HEK293 (cell line): ENCODE data around the gene SP9.

ENCODE experiments used
- ATF2 ChIP-seq: fragments of 450-650 bp; formaldehyde crosslinking; IDR thresholded peaks from 2 replicates; pipeline ENCODE4 v1.5.1; 2016; ENCODE audit warnings: missing biosample characterization, missing genetic modification characterization, low read depth
- CTCF ChIP-seq: fragments of 450-650 bp; formaldehyde crosslinking; IDR thresholded peaks from 2 replicates; pipeline ENCODE4 v1.5.1; 2016; ENCODE audit warnings: missing biosample characterization, missing genetic modification characterization
- PRDM10 ChIP-seq: fragments of 450-650 bp; formaldehyde crosslinking; IDR thresholded peaks from 2 replicates; pipeline ENCODE4 v1.5.1; 2016; ENCODE audit warnings: missing biosample characterization, missing genetic modification characterization
- ZBTB10 ChIP-seq: fragments of 450-650 bp; formaldehyde crosslinking; IDR thresholded peaks from 2 replicates; pipeline ENCODE4 v1.5.1; 2016; ENCODE audit warnings: missing biosample characterization, missing genetic modification characterization
- ZBTB49 ChIP-seq: fragments of 450-650 bp; formaldehyde crosslinking; IDR thresholded peaks from 2 replicates; pipeline ENCODE4 v1.5.1; 2016; ENCODE audit warnings: missing biosample characterization, missing genetic modification characterization, low read depth
- ZNF571 ChIP-seq: fragments of 450-650 bp; formaldehyde crosslinking; IDR thresholded peaks from 2 replicates; pipeline ENCODE4 v1.5.0; 2017; ENCODE audit warnings: missing biosample characterization, missing genetic modification characterization
- ZNF843 ChIP-seq: fragments of 450-650 bp; formaldehyde crosslinking; IDR thresholded peaks from 2 replicates; pipeline ENCODE4 v1.5.1; 2016; ENCODE audit warnings: missing biosample characterization, missing genetic modification characterization
- ZSCAN4 ChIP-seq: fragments of 450-650 bp; formaldehyde crosslinking; IDR thresholded peaks from 2 replicates; pipeline ENCODE4 v1.5.1; 2017; ENCODE audit warnings: missing biosample characterization, missing genetic modification characterization

- TF ChIP-seq ZBTB10 (no peak), CTCF (no peak), PRDM10 (tag by site-specific recombination) (no peak), ZNF571 (tag by site-specific recombination) (no peak), ZNF843 (tag by site-specific recombination) (no peak), ZBTB49 (tag by site-specific recombination) (no peak), ZSCAN4 (tag by site-specific recombination) (no peak), ATF2 (tag by site-specific recombination) (no peak)
Observed at GRCh38 chr2:174330945-174331594, 3.7 kb upstream of the SP9 start.
